ENCODE measurements around the gene TAC1.

- TF ChIP-seq CTCF (IDR thresholded peaks at IDR 0.05): no peak
- no peak for TF ChIP-seq POLR2A (IDR thresholded peaks at IDR 0.05)
Observed at GRCh38 chr7:97752215-97752614, 20.3 kb downstream of the TAC1 start.

All from right lobe of liver (tissue), 4 donors.